Activated naive CD4-positive, alpha-beta T cell treated with anti-CD3 and anti-CD28 coated beads, Interleukin-2, amount 50 U/mL, for 72 hours (primary cell): Measurements from ENCODE around the gene PCBP3. TPM values are rescaled to one million over a fixed set of nuclear protein-coding genes. Genes with fewer than 3 reads are reported as not detected.
"Not testable (repeated sequence)": the region's sequence is repeated elsewhere in the genome, so short reads cannot be mapped to it uniquely, and the experiment has no call there.

ENCODE experiments used
- ATAC-seq, 2 donors: fragments of 150-1000 bp; cut with Tn5 transposase; 2 replicates each; pipeline ENCODE4 v1.10.0; 2021; ENCODE audit warnings: mild to moderate bottlenecking in 2 of 2, moderate library complexity in 2 of 2
- DNase-seq, 2 donors: peaks; one replicate each; pipeline ENCODE4 v3.0.0; 2021 to 2022; ENCODE audit warnings: low spot score in 2 of 2
- H3K27ac Mint-ChIP-seq, 2 donors: one replicate each; pipeline ENCODE4 v1.8.0; 2022; ENCODE audit warnings: mild to moderate bottlenecking in 2 of 2, mixed read lengths in 2 of 2
- H3K36me3 Mint-ChIP-seq, 2 donors: one replicate each; pipeline ENCODE4 v1.8.0; 2022; ENCODE audit warnings: mixed read lengths in 2 of 2
- H3K9me3 Mint-ChIP-seq, 2 donors: one replicate each; pipeline ENCODE4 v1.8.0; 2022; ENCODE audit warnings: mixed read lengths in 2 of 2
- total RNA-seq, 2 donors: library from RNA; stranded (reverse); gene quantifications; one replicate each; pipeline ENCODE4 v1.2.3, GENCODE V29; 2022

Gene PCBP3
- total RNA-seq, 2 donors from 2014 or later: 19.7 to 26.3 TPM

DNA sequence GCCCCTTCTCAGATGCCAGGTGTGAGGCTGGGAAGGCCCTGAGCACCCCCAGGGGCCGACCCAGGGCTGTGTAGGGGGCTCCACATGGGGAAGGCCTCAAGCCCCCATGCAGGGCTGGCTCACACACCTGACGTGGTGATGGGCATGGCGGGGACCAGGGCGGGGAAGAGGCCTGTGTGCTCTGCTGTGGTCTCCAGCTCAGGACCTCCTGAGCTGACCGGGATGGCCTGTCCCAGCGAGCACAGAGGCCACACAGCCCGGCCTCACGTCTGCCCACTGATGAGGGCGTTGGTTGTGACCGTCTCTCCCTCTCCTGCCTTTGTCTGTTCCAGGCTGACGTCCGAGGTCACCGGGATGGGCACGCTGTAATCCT lies 297.8 kb downstream of the PCBP3 start:
- H3K36me3 Mint-ChIP-seq: no peaks in the 10 kb centered on the region
- no peak for ATAC-seq
- no peak overlapping the region for H3K27ac Mint-ChIP-seq
- DNase-seq: no peak
- H3K9me3 Mint-ChIP-seq: no peaks in the 10 kb centered on the region

DNA sequence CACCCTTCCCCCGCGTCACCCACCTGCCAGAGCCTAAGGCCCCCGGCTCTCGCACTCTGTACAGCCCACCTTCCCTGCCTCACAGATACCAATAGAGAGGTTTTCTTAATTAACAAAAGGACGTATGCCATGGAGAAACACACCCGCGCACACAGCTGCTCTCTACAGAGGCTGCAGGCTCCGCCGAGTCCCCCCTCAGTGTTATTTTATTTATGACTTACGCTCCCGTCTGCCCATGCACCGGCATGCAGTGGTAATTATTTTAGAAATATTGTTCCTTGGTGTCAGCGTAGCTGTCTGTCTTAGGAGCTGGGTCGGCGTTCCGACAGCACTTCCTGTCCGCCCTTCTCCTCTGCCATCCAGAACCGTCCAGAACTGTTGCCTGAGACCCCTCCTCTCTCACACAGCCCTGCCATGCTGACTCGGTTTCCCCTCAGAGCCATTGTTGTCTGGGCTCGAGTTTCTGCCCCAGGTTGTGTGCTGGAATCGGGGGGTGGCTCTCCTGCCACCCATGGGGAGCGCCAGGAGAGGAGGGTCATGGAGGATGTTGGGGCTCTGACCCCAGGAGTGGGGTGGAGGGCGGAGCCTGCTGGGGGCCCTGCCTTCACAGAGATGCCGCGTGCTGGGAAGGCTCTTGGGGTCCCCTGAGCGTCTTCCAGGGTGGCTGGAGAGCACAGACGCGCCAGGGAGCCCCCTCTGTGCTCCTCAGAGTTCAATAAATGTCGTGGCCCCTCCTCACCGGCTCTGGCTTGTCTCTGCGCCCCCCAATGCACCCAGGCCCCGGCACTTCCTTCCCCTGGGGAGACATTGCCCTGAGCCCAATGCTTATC lies 298.4 kb downstream of the PCBP3 start:
- Mint-ChIP-seq H3K27ac (no peak overlapping the region), H3K9me3 (no peaks in the 10 kb centered on the region), H3K36me3 (no peaks in the 10 kb centered on the region)
- ATAC-seq (no peak), DNase-seq (no peak)

DNA sequence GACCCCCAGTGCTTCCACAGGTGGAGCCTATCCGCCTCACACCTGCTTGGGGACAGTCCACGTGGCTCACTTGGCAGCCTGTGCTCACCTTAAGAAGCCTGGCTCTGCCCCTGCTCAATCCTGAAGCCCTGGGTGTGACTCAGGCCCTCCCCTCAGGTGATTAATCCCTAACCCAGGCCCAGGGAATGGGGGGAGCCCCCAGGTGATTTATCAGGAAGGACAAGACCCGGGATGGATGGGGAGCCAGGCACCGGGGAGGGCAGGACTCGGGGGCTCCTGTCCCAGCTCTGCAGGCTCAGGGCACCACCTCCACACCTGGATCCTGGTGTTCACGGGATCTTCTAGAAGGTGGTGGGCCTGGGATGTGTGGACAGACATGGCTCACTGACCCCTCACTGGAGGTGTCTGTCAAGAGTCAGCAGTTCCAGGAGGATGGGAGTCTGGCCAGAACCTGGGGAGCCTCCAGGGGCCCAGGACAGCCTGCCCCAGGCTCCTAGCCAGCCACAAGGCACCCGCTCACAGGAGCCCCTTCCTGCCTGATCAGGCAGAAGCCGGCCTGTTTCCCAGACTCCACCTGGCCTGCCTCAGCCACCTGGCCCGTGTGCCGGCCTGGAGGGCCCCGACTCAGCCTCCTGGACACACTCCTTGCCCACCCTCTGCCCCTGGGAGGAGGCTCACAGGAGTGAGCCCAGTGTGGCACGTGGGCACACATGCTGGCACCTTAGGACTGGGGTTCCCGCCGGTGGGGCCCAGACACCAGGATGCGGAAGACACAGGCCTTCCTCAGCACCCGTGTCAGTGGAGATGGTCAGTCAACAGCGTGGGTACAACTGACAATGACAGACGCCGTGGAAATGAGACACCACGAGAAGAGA lies 299.5 kb downstream of the PCBP3 start:
- ATAC-seq: no peak
- H3K9me3 Mint-ChIP-seq: no peaks in the 10 kb centered on the region
- no peaks in the 10 kb centered on the region for H3K36me3 Mint-ChIP-seq
- no peak for DNase-seq
- peak overlapping the region; percentile 7 to 61 for H3K27ac Mint-ChIP-seq

GRCh38 chr21:45943630-45944540 lies 300.4 kb downstream of the PCBP3 start:
- Mint-ChIP-seq H3K27ac (peak overlapping the region; percentile 7 to 61), H3K9me3 (no peaks in the 10 kb centered on the region), H3K36me3 (no peaks in the 10 kb centered on the region)
- DNase-seq (no peak), ATAC-seq (peak in 1 of 2 donors; percentile 27)

GRCh38 chr21:45944601-45945000 lies 301.1 kb downstream of the PCBP3 start:
- H3K27ac Mint-ChIP-seq: no peak overlapping the region
- DNase-seq (no peak), ATAC-seq (peak in 1 of 2 donors; percentile 8)
- H3K9me3 Mint-ChIP-seq: no peaks in the 10 kb centered on the region
- no peaks in the 10 kb centered on the region for H3K36me3 Mint-ChIP-seq

DNA sequence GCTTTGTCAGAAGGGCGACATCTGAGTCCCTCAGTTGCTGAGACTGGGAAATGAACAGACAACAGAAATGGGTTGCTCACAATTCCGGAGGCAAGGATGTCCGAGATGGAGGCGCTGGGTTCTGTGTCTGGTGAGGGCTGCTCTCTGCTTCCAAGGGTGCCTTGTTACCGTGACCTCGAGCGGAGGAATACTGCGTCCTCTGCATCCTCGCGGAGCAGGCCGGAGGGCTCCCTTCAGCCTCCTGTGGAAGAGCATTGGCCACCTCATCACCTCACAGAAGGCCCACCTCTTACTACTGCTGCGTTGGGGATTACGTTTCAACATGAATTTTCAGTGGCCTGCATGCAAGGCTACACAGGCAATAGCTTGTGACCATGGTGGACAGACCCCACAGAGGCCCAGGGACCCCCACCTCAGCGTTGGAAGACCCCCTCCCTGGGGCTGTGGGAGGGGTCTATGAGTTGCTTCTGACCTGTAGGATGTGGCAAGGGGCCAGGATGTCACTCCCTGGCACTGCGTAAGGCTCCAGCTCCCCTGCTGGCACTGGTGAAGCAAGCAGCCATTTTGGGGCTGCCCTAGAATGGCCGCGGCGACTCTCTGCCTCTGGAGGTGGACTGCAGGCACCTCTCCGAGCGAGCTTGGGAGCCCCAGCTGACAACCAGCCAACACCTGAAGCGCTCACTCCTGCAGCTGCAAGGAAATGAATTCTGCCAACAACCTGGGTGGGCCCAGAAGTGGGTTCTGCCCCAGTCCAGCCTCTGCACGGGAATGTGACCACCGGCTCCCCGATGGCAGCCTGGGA lies 301.7 kb downstream of the PCBP3 start:
- no peak for ATAC-seq
- Mint-ChIP-seq H3K27ac (no peak overlapping the region), H3K9me3 (no peaks in the 10 kb centered on the region), H3K36me3 (no peaks in the 10 kb centered on the region)
- no peak for DNase-seq

GRCh38 chr21:45945868-45946210 lies 302.3 kb downstream of the PCBP3 start:
- DNase-seq (no peak), ATAC-seq (no peak)
- Mint-ChIP-seq H3K36me3 (no peaks in the 10 kb centered on the region), H3K27ac (no peak overlapping the region), H3K9me3 (no peaks in the 10 kb centered on the region)

DNA sequence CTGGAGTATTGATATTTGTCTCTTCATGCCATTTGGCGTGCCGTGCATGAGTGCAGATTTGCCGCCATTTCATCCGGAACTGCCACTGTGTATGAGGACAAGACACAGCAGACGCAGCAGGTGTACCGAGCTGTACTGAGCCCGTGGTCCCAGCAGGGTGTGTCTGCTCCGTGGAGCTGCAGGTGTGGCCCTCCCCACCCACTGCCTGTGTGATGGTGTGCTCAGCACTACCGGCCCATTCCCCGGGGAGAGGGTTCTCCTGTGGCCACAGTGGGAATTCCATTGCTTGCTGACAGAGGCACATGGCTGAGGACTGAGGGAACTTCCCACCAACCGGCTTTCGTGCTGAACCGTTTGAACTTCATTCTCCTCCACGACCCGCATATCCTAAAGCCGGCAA lies 303.8 kb downstream of the PCBP3 start:
- Mint-ChIP-seq H3K9me3 (no peaks in the 10 kb centered on the region), H3K27ac (no peak overlapping the region), H3K36me3 (no peaks in the 10 kb centered on the region)
- no peak for DNase-seq
- ATAC-seq: no peak

DNA sequence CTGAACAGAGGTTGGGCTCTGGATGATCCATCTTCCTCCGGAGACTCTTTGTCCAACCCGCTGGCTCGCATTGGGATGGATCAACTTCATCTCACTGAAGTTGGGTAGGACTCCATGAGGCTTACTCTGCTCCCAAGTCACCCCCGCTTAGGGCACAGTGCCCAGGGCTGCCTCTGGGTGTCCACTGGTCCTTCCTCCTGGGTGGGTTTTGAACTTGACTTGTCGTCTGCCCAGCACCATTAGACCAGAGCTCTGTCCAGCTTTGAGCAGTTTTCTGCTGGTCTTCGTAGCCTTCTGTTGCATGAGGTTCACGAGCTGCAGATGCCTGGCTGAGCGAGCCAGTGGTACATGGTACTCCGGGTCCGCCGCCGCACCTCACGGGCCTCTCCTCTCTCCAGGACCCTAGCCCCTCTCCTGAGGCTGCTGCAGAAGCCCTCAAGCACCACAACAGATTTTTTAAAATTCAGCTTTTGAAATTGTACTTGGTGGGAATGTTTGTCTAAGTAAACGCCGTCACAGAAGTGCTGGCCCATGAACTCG lies 304.3 kb downstream of the PCBP3 start:
- no peak for ATAC-seq
- no peak for DNase-seq
- H3K27ac Mint-ChIP-seq: no peak overlapping the region
- H3K9me3 Mint-ChIP-seq: no peaks in the 10 kb centered on the region
- no peaks in the 10 kb centered on the region for H3K36me3 Mint-ChIP-seq

GRCh38 chr21:45948576-45949141 lies 305.1 kb downstream of the PCBP3 start:
- no peaks in the 10 kb centered on the region for H3K36me3 Mint-ChIP-seq
- DNase-seq (no peak), ATAC-seq (no peak)
- H3K9me3 Mint-ChIP-seq: no peaks in the 10 kb centered on the region
- peak overlapping the region in 1 of 2 donors; percentile 22 for H3K27ac Mint-ChIP-seq

GRCh38 chr21:45949928-45950739 lies 306.6 kb downstream of the PCBP3 start:
- ATAC-seq: no peak
- H3K9me3 Mint-ChIP-seq: no peaks in the 10 kb centered on the region
- no peaks in the 10 kb centered on the region for H3K36me3 Mint-ChIP-seq
- H3K27ac Mint-ChIP-seq: no peak overlapping the region
- DNase-seq: no peak

GRCh38 chr21:45950740-45951515 lies 307.4 kb downstream of the PCBP3 start:
- Mint-ChIP-seq H3K9me3 (no peaks in the 10 kb centered on the region), H3K36me3 (no peaks in the 10 kb centered on the region), H3K27ac (no peak overlapping the region)
- ATAC-seq: no peak
- no peak for DNase-seq

- no peak overlapping the region for H3K27ac Mint-ChIP-seq
- H3K9me3 Mint-ChIP-seq: no peaks in the 10 kb centered on the region
- no peak for ATAC-seq
Observed at GRCh38 chr21:45951676-45952075, 308.2 kb downstream of the PCBP3 start.

GRCh38 chr21:45952527-45952926 lies 309.0 kb downstream of the PCBP3 start:
- not testable (repeated sequence) for ATAC-seq, DNase-seq, H3K27ac Mint-ChIP-seq, H3K36me3 Mint-ChIP-seq, H3K9me3 Mint-ChIP-seq

More at GRCh38 chr21:45951676-45952075, 308.2 kb downstream of the PCBP3 start:
- H3K36me3 Mint-ChIP-seq: no peaks in the 10 kb centered on the region
- no peak for DNase-seq
